Subcutaneous abdominal adipose tissue (tissue), 5 donors: Measurements from ENCODE around the gene PBX2.
A peak's percentile ranks its signal among the peaks of the same experiment; 100 is the strongest.

ENCODE experiments used
- H3K27ac ChIP-seq: one replicate; pipeline ENCODE4 v1.7.0; 2013; ENCODE audit warnings: low read depth, mild to moderate bottlenecking, inconsistent platforms, low read length, moderate library complexity
- H3K27me3 ChIP-seq, 5 donors: one replicate each; pipeline ENCODE4 v1.7.0; 2013; ENCODE audit warnings: low read length in 5 of 5, inconsistent platforms in 1 of 5; ENCODE audit not compliant: control insufficient read depth in 5 of 5, insufficient read depth in 4 of 5
- H3K36me3 ChIP-seq, 5 donors: one replicate each; pipeline ENCODE4 v1.7.0; 2013; ENCODE audit warnings: low read length in 5 of 5; ENCODE audit not compliant: control insufficient read depth in 5 of 5, insufficient read depth in 5 of 5
- H3K4me1 ChIP-seq, 5 donors: one replicate each; pipeline ENCODE4 v1.7.0; 2013; ENCODE audit warnings: low read length in 5 of 5, mild to moderate bottlenecking in 3 of 5, moderate library complexity in 1 of 5; ENCODE audit not compliant: control insufficient read depth in 5 of 5, insufficient read depth in 5 of 5
- H3K4me3 ChIP-seq, 5 donors: one replicate each; pipeline ENCODE4 v1.7.0; 2013; ENCODE audit warnings: low read length in 5 of 5, low read depth in 1 of 5
- H3K9ac ChIP-seq, 5 donors: one replicate each; pipeline ENCODE4 v1.7.0; 2013; ENCODE audit warnings: low read length in 5 of 5, mild to moderate bottlenecking in 4 of 5, moderate library complexity in 3 of 5
- H3K9me3 ChIP-seq, 5 donors: one replicate each; pipeline ENCODE4 v1.7.0; 2013; ENCODE audit warnings: low read length in 5 of 5; ENCODE audit not compliant: control insufficient read depth in 5 of 5
- donor health status: healthy.
- donor health status: healthy.
- donor health status: healthy.
- donor health status: healthy.
- donor health status: healthy.

PBX2 gene

GRCh38 chr6:32204268-32204715, 14.3 kb upstream of the PBX2 start:
- no peak overlapping the region for H3K4me3 ChIP-seq

DNA sequence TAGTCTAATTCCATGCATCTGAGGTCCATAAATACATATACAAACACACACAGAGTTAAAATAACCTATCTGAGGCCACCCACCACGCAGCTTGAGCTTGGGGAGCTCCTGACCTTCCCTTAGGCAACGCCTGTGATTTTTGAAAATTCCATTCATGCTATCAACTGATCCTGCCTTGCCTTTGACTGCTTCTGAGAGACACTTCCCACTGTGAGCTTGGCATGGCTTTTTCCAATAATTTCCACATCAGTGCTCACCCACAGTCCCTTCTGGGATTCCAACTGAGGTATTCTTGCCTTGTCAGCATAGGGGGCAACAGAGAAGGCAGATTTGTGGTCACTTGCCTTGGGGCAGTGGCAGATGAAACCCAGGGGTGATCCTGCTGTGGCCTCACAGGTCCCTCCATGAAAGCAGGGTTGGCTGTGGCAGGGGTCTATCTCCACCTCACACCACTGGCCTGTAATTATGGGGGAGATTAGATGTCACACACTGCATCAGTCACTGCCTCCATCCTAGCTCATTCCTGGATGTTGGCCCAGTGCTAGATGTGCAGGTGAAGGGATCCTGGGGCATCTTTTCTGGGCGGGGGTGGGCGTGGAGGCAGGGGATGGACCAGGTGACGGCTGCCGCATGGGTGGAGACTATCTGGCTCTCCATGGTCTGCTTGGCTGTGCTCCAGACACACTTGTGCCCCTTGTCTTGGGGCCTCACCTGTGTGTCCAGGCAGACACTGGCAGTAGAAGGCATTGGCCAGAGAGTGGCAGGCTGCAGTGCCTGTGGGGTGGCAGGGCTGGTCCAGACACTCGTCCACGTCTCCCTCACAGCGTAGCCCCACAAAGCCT, 13.6 kb upstream of the PBX2 start:
- peaks cover 0 to 38% (median 21%) of the 10 kb centered on the region in 5 donors for H3K36me3 ChIP-seq
- no peak overlapping the region for H3K4me3 ChIP-seq
- H3K27me3 ChIP-seq = peaks cover 0 to 11% (median 6%) of the 10 kb centered on the region in 5 donors
- H3K9ac ChIP-seq = no peak overlapping the region
- H3K4me1 ChIP-seq = peaks cover 0 to 13% (median 0%) of the 10 kb centered on the region in 5 donors
- H3K9me3 ChIP-seq = no peaks in the 10 kb centered on the region
- no peak overlapping the region for H3K27ac ChIP-seq

More at GRCh38 chr6:32204268-32204715, 14.3 kb upstream of the PBX2 start:
- peaks cover 0 to 11% (median 6%) of the 10 kb centered on the region in 5 donors for H3K27me3 ChIP-seq
- H3K36me3 ChIP-seq = peaks cover 0 to 38% (median 25%) of the 10 kb centered on the region in 5 donors
- H3K4me1 ChIP-seq = peaks cover 0 to 11% (median 0%) of the 10 kb centered on the region in 5 donors
- H3K9me3 ChIP-seq = no peaks in the 10 kb centered on the region
- H3K9ac ChIP-seq = no peak overlapping the region
- H3K27ac ChIP-seq = no peak overlapping the region

- no peak overlapping the region for H3K4me3 ChIP-seq
- no peak overlapping the region for H3K9ac ChIP-seq
- H3K9me3 ChIP-seq = no peaks in the 10 kb centered on the region
- H3K27me3 ChIP-seq = peaks cover 0 to 11% (median 6%) of the 10 kb centered on the region in 5 donors
- H3K27ac ChIP-seq = no peak overlapping the region
- H3K36me3 ChIP-seq = peaks cover 0 to 43% (median 21%) of the 10 kb centered on the region in 5 donors
- H3K4me1 ChIP-seq = peaks cover 2 to 26% (median 4%) of the 10 kb centered on the region in 5 donors
Measured at GRCh38 chr6:32202186-32202585, 12.2 kb upstream of the PBX2 start.

DNA sequence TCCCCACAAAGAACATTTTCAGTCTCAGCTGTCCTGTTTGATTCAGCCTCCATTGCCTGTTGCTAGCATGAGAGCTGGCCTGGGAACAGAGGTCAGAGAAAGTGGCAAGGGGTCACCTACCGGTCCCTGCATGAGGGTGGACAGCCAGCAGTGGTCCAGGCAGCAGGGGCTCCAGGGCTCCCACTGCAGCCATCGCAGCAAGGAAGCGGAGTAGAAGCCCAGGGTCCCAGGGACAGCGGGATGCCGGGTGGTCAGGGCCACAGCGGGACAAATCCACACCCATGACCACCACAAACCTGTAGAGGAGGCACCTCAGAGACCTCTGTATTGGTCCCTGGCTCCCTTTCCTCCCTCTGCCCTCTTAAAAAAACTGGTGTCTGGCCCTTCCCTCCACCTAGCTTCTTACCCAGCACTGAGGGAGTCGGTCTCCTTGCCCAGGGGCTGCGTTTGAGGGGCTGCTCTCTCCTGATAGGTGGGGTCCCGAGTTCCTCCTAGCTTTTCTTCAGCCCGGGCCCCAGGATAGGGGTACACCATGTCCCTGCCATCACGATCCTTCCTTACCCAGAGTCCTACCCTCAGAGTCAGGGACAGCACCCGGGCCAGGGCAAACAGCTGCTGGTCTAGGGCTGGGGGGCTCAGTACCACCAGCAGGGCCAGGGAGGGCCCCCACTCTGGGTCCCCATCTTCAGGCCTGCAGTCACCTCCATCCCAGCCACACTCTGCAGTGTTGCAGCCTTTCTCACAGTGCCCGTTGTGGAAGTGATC, 10.9 kb upstream of the PBX2 start:
- Histone ChIP-seq H3K27ac (no peak overlapping the region), H3K4me1 (peaks cover 14 to 39% (median 17%) of the 10 kb centered on the region in 5 donors), H3K36me3 (peaks cover 0 to 43% (median 21%) of the 10 kb centered on the region in 5 donors), H3K9ac (no peak overlapping the region), H3K4me3 (no peak overlapping the region), H3K27me3 (peaks cover 0 to 12% (median 6%) of the 10 kb centered on the region in 5 donors), H3K9me3 (no peaks in the 10 kb centered on the region)

GRCh38 chr6:32198866-32199265, 8.9 kb upstream of the PBX2 start:
- H3K4me1 ChIP-seq = peaks cover 21 to 43% (median 29%) of the 10 kb centered on the region in 5 donors
- peak overlapping the region; percentile 57 for H3K27ac ChIP-seq

GRCh38 chr6:32198345-32198696, 8.3 kb upstream of the PBX2 start:
- H3K27me3 ChIP-seq = peaks cover 0 to 9% (median 3%) of the 10 kb centered on the region in 5 donors

More at GRCh38 chr6:32198866-32199265, 8.9 kb upstream of the PBX2 start:
- H3K36me3 ChIP-seq = peaks cover 0 to 33% (median 12%) of the 10 kb centered on the region in 5 donors
- H3K9me3 ChIP-seq = no peaks in the 10 kb centered on the region
- no peak overlapping the region for H3K4me3 ChIP-seq
- H3K27me3 ChIP-seq = peaks cover 0 to 11% (median 4%) of the 10 kb centered on the region in 5 donors
- no peak overlapping the region for H3K9ac ChIP-seq

DNA sequence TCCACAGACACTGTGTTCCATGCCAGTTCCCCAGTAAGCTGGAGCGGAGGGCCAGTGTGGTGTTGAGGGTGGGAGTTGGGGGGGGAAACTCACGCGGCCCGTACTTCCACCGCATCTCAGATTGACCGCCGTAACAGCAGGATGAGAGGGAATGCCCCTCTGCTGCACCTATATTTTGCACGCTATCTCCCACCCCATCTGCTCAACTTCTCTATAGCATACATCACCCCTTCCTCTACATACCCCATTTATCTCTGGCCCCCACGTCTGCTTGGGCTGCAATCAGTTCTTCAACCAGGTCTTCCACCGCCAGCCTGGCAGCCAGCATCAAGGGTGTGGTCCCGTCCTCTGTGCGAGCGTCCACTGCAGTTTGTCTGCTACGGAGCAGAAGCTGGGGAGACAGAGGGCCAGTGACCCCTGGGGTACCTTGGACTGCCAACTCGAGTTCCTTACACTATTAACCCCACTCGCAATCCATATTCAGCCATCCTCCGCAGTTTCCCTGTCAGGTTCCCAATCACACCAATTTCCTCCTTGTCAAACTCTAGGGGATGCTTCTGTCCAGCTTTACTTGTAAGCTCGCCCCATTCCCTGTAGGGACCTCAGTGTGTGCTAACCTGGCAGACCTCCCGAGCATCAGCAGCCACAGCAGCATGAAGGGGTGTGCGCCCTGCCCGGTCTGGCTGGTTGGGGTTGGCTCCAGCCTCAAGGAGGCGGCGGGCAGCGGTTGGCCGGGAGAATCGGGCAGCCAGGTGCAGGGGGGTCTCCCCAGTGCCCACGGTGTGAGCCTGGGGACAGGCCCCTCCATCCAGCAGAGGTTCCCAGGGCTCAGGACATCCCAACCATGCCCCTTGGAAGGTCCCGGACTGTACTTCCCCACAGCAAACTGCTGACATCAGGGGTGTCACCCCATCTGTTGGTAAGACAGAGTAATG, 6.9 kb upstream of the PBX2 start:
- Histone ChIP-seq H3K27me3 (peaks cover 0 to 8% (median 3%) of the 10 kb centered on the region in 5 donors), H3K9me3 (no peaks in the 10 kb centered on the region), H3K27ac (peak overlapping the region; percentile 99), H3K4me1 (peaks cover 21 to 53% (median 32%) of the 10 kb centered on the region in 5 donors), H3K9ac (peak overlapping the region; percentile 96 to 99 (median 96)), H3K36me3 (peaks cover 0 to 19% (median 4%) of the 10 kb centered on the region in 5 donors), H3K4me3 (peak overlapping the region; percentile 84 to 96 (median 91))

More at GRCh38 chr6:32198345-32198696, 8.3 kb upstream of the PBX2 start:
- H3K9me3 ChIP-seq = no peaks in the 10 kb centered on the region
- H3K9ac ChIP-seq = no peak overlapping the region
- H3K27ac ChIP-seq = peak overlapping the region; percentile 57
- H3K36me3 ChIP-seq = peaks cover 0 to 28% (median 7%) of the 10 kb centered on the region in 5 donors
- no peak overlapping the region for H3K4me3 ChIP-seq
- H3K4me1 ChIP-seq = peaks cover 21 to 42% (median 29%) of the 10 kb centered on the region in 5 donors

GRCh38 chr6:32195902-32196681, 6.1 kb upstream of the PBX2 start:
- peak overlapping the region; percentile 99 for H3K27ac ChIP-seq
- H3K4me3 ChIP-seq = peak overlapping the region; percentile 84 to 96 (median 91)
- no peaks in the 10 kb centered on the region for H3K9me3 ChIP-seq
- H3K4me1 ChIP-seq = peaks cover 21 to 62% (median 38%) of the 10 kb centered on the region in 5 donors
- peak overlapping the region; percentile 96 to 99 (median 96) for H3K9ac ChIP-seq
- peaks cover 0 to 4% (median 0%) of the 10 kb centered on the region in 5 donors for H3K27me3 ChIP-seq
- peaks cover 0 to 12% (median 0%) of the 10 kb centered on the region in 5 donors for H3K36me3 ChIP-seq
